GM18517 (cell line): ENCODE measurements around the gene TIAL1.
A peak's percentile ranks its signal among the peaks of the same experiment; 100 is the strongest.
"Not testable (repeated sequence)": the region's sequence is repeated elsewhere in the genome, so short reads cannot be mapped to it uniquely, and the experiment has no call there.

Experiments used
- ATAC-seq: cut with Tn5 transposase; IDR thresholded peaks from one replicate; pipeline ENCODE4 v1.9.1; 2021; ENCODE audit warnings: mild to moderate bottlenecking, moderate library complexity; ENCODE audit not compliant: unreplicated experiment

TIAL1 gene

GRCh38 chr10:119596537-119597404, at the start of gene TIAL1:
TSS of gene TIAL1 (minus strand) at chr10:119596964. CDS start at chr10:119596465, 499 bp downstream.
- ATAC-seq, result peak; percentile 89

GRCh38 chr10:119644994-119645393, 48.2 kb upstream of the TIAL1 start:
- ATAC-seq, result no peak

GRCh38 chr10:119644205-119644814, 47.5 kb upstream of the TIAL1 start:
- no peak for ATAC-seq

- ATAC-seq, result no peak
Measured at GRCh38 chr10:119643306-119644204, 46.8 kb upstream of the TIAL1 start.

GRCh38 chr10:119642556-119643111, 45.9 kb upstream of the TIAL1 start:
- ATAC-seq, result no peak

- no peak for ATAC-seq
Measured at GRCh38 chr10:119640875-119641526, 44.2 kb upstream of the TIAL1 start.

GRCh38 chr10:119640384-119640783, 43.6 kb upstream of the TIAL1 start:
- no peak for ATAC-seq

- ATAC-seq, result no peak
Measured at GRCh38 chr10:119638982-119639381, 42.2 kb upstream of the TIAL1 start.

- no peak for ATAC-seq
Measured at GRCh38 chr10:119637631-119638030, 40.9 kb upstream of the TIAL1 start.

- ATAC-seq, result no peak
Measured at GRCh38 chr10:119634219-119634544, 37.4 kb upstream of the TIAL1 start.

GRCh38 chr10:119633538-119634218, 36.9 kb upstream of the TIAL1 start:
- ATAC-seq, result no peak

GRCh38 chr10:119630300-119630699, 33.5 kb upstream of the TIAL1 start:
- no peak for ATAC-seq

GRCh38 chr10:119625570-119626280, 29.0 kb upstream of the TIAL1 start:
- no peak for ATAC-seq

GRCh38 chr10:119621078-119621384, 24.3 kb upstream of the TIAL1 start:
- no peak for ATAC-seq

- no peak for ATAC-seq
Measured at GRCh38 chr10:119620241-119621077, 23.7 kb upstream of the TIAL1 start.

GRCh38 chr10:119619811-119620210, 23.0 kb upstream of the TIAL1 start:
- not testable (repeated sequence) for ATAC-seq

GRCh38 chr10:119619215-119619614, 22.5 kb upstream of the TIAL1 start:
- ATAC-seq, result no peak

- no peak for ATAC-seq
Measured at GRCh38 chr10:119616882-119617570, 20.3 kb upstream of the TIAL1 start.
